Measurements from ENCODE around the gene ATP1A4.

GRCh38 chr1:160169553-160170399 is 18.4 kb downstream of the ATP1A4 start:
- TF ChIP-seq TAF1 (IDR thresholded peaks at IDR 0.05; ENCODE audit: borderline replicate concordance, insufficient read depth, low read length), result no peak
- TF ChIP-seq POLR2AphosphoS5 (IDR thresholded peaks at IDR 0.05; ENCODE audit: low read depth, low read length), result no peak
